SK-N-MC (cell line): Measurements from ENCODE around the gene ST6GAL1.

Source experiments
- EZH2 ChIP-seq: fragments of 200-600 bp; sonication (generic); IDR thresholded peaks from one replicate; pipeline ENCODE4 v1.6.1; 2017; ENCODE audit warnings: antibody characterized with exemption
- FOXP2 ChIP-seq: optimal IDR thresholded peaks from 2 replicates; pipeline ENCODE3; 2011; ENCODE audit warnings: mild to moderate bottlenecking, moderate library complexity; ENCODE audit not compliant: insufficient read depth; ENCODE audit errors: extremely low read length, control extremely low read depth
- POLR2AphosphoS5 ChIP-seq: IDR thresholded peaks from 2 replicates; pipeline ENCODE4 v1.6.1; 2012; ENCODE audit warnings: mild to moderate bottlenecking, low read depth, low read length, borderline replicate concordance

- no peak for TF ChIP-seq EZH2
- no peak for TF ChIP-seq POLR2AphosphoS5
- no peak for TF ChIP-seq FOXP2
These were observed 8.4 kb downstream of the ST6GAL1 start for GRCh38 chr3:186938716-186939115.
